ENCODE results near the gene NOS3.

Gene NOS3

GRCh38 chr7:150990416-150991186 is at the start of gene NOS3:
NOS3 (plus strand) TSS chr7:150991017; CDS start chr7:150993804, 2,787 bp downstream.
- DNase-seq = no peak

GRCh38 chr7:150941351-150942000 is 49.3 kb upstream of the NOS3 start:
- DNase-seq = peak; percentile 31

GRCh38 chr7:150942001-150942590 is 48.7 kb upstream of the NOS3 start:
- peak; percentile 80 for DNase-seq

GRCh38 chr7:150942591-150943452 is 48.0 kb upstream of the NOS3 start:
- DNase-seq = peak; percentile 59

- DNase-seq = peak; percentile 48
Measured at GRCh38 chr7:150943453-150943814, 47.4 kb upstream of the NOS3 start.

GRCh38 chr7:150944066-150945042 is 46.5 kb upstream of the NOS3 start:
- DNase-seq = peak; percentile 42

- peak; percentile 30 for DNase-seq
Measured at GRCh38 chr7:150945171-150945852, 45.5 kb upstream of the NOS3 start.

GRCh38 chr7:150945853-150946420 is 44.9 kb upstream of the NOS3 start:
- peak; percentile 56 for DNase-seq

GRCh38 chr7:150946421-150947240 is 44.2 kb upstream of the NOS3 start:
- peak; percentile 55 for DNase-seq

GRCh38 chr7:150947241-150947745 is 43.5 kb upstream of the NOS3 start:
- DNase-seq = peak; percentile 57

GRCh38 chr7:150947761-150948651 is 42.8 kb upstream of the NOS3 start:
- peak; percentile 57 for DNase-seq

- peak; percentile 58 for DNase-seq
Measured at GRCh38 chr7:150948791-150949251, 42.0 kb upstream of the NOS3 start.

GRCh38 chr7:150949564-150949963 is 41.3 kb upstream of the NOS3 start:
- DNase-seq = peak; percentile 46

GRCh38 chr7:150949971-150950491 is 40.8 kb upstream of the NOS3 start:
- peak; percentile 51 for DNase-seq

- no peak for DNase-seq
Measured at GRCh38 chr7:150950496-150951180, 40.2 kb upstream of the NOS3 start.

- no peak for DNase-seq
Measured at GRCh38 chr7:150951181-150951520, 39.7 kb upstream of the NOS3 start.

GRCh38 chr7:150951521-150951920 is 39.3 kb upstream of the NOS3 start:
- DNase-seq = no peak
